HepG2 (cell line): ENCODE results near the gene NUDT3. TPM values are rescaled to one million over a fixed set of nuclear protein-coding genes. Genes with fewer than 3 reads are reported as not detected.

ENCODE experiments used
- ERF ChIP-seq: IDR thresholded peaks from 2 replicates; pipeline ENCODE4 v1.6.1; 2018; ENCODE audit warnings: missing biosample characterization, missing genetic modification reagents
- FOXO1 ChIP-seq: sonication (generic); formaldehyde crosslinking; IDR thresholded peaks from 2 replicates; pipeline ENCODE4 v1.4.0; 2020; ENCODE audit warnings: missing genetic modification reagents
- FOXO4 ChIP-seq: sonication (generic); formaldehyde crosslinking; conservative IDR thresholded peaks from 2 replicates; pipeline ENCODE4 v1.8.1; 2023; ENCODE audit warnings: missing genetic modification reagents
- HDAC1 ChIP-seq: sonication (generic); formaldehyde crosslinking; IDR thresholded peaks from 2 replicates; pipeline ENCODE4 v1.5.1; 2020; ENCODE audit warnings: mild to moderate bottlenecking, missing genetic modification reagents
- HNF1B ChIP-seq: sonication (generic); formaldehyde crosslinking; IDR thresholded peaks from 2 replicates; pipeline ENCODE4 v1.5.1; 2020; ENCODE audit warnings: mild to moderate bottlenecking, moderate library complexity, missing genetic modification reagents
- IRX3 ChIP-seq: sonication (generic); formaldehyde crosslinking; IDR thresholded peaks from 2 replicates; pipeline ENCODE4 v1.8.1; 2023; ENCODE audit warnings: mild to moderate bottlenecking, low read depth, missing genetic modification reagents, borderline replicate concordance
- KLF11 ChIP-seq: IDR thresholded peaks from 2 replicates; pipeline ENCODE4 v1.6.1; 2016; ENCODE audit warnings: missing compliant biosample characterization
- MIXL1 ChIP-seq: IDR thresholded peaks from 2 replicates; pipeline ENCODE4 v1.6.1; 2016
- NCOA2 ChIP-seq: sonication (generic); formaldehyde crosslinking; IDR thresholded peaks from 2 replicates; pipeline ENCODE4 v1.8.0; 2022; ENCODE audit warnings: inconsistent platforms
- PAXIP1 ChIP-seq: sonication (generic); formaldehyde crosslinking; conservative IDR thresholded peaks from 2 replicates; pipeline ENCODE4 v1.4.0; 2020; ENCODE audit warnings: mild to moderate bottlenecking, missing genetic modification reagents, moderate library complexity
- PPARG ChIP-seq: conservative IDR thresholded peaks from 2 replicates; pipeline ENCODE4 v1.6.1; 2016; ENCODE audit warnings: missing biosample characterization, missing genetic modification reagents
- SIX4 ChIP-seq: sonication (generic); formaldehyde crosslinking; IDR thresholded peaks from 2 replicates; pipeline ENCODE4 v1.4.0; 2020; ENCODE audit warnings: missing genetic modification reagents
- TBX3 ChIP-seq: fragments of 450-650 bp; IDR thresholded peaks from 2 replicates; pipeline ENCODE4 v1.6.1; 2017; ENCODE audit warnings: antibody characterized with exemption, mild to moderate bottlenecking, inconsistent platforms, borderline replicate concordance
- TSC22D2 ChIP-seq: sonication (generic); formaldehyde crosslinking; IDR thresholded peaks from 2 replicates; pipeline ENCODE4 v1.5.1; 2020; ENCODE audit warnings: missing genetic modification reagents, mild to moderate bottlenecking, borderline replicate concordance
- U2AF2 ChIP-seq: fragments of 200-400 bp; formaldehyde crosslinking; IDR thresholded peaks from 2 replicates; pipeline ENCODE4 v1.6.1; 2017; ENCODE audit warnings: low read depth, mild to moderate bottlenecking, low read length
- ZFX ChIP-seq: sonication (generic); formaldehyde crosslinking; IDR thresholded peaks from 2 replicates; pipeline ENCODE4 v1.4.0; 2020; ENCODE audit warnings: mild to moderate bottlenecking, low read depth, missing genetic modification reagents, moderate library complexity
- ZKSCAN5 ChIP-seq: sonication (generic); formaldehyde crosslinking; IDR thresholded peaks from 2 replicates; pipeline ENCODE4 v1.5.1; 2020; ENCODE audit warnings: mild to moderate bottlenecking, missing genetic modification reagents
- ZNF253 ChIP-seq: sonication (generic); formaldehyde crosslinking; IDR thresholded peaks from 2 replicates; pipeline ENCODE4 v1.8.0; 2022; ENCODE audit warnings: mild to moderate bottlenecking, missing genetic modification reagents, borderline replicate concordance
- ZNF337 ChIP-seq: sonication (generic); formaldehyde crosslinking; IDR thresholded peaks from 2 replicates; pipeline ENCODE4 v1.5.1; 2020; ENCODE audit warnings: missing genetic modification reagents, low read depth, mild to moderate bottlenecking, borderline replicate concordance
- ZNF563 ChIP-seq: sonication (generic); formaldehyde crosslinking; IDR thresholded peaks from 2 replicates; pipeline ENCODE4 v1.8.0; 2022; ENCODE audit warnings: mild to moderate bottlenecking, moderate library complexity, missing genetic modification reagents
- ZNF580 ChIP-seq: IDR thresholded peaks from 2 replicates; pipeline ENCODE4 v1.6.1; 2016; ENCODE audit warnings: low read depth, borderline replicate concordance
- ZNF598 ChIP-seq: sonication (generic); formaldehyde crosslinking; IDR thresholded peaks from 2 replicates; pipeline ENCODE4 v1.5.1; 2020; ENCODE audit warnings: mild to moderate bottlenecking, missing genetic modification reagents, borderline replicate concordance
- ZNF644 ChIP-seq: IDR thresholded peaks from 2 replicates; pipeline ENCODE4 v1.6.1; 2016; ENCODE audit warnings: low read depth
- ZNF713 ChIP-seq: sonication (generic); formaldehyde crosslinking; IDR thresholded peaks from 2 replicates; pipeline ENCODE4 v1.4.0; 2020; ENCODE audit warnings: mild to moderate bottlenecking, missing genetic modification reagents
- polyA plus RNA-seq, 8 experiments: library from polyadenylated mRNA; depleted of rRNA in 3 of 8; stranded (reverse) in 7 of 8; unstranded in 1 of 8; fragments of >200 nt; fragmentation: Illumina TruSeq in 4 of 8; extraction: Trizol in 4 of 8; gene quantifications; 2 replicates each; pipeline versions ENCODE4 v1.2.1 to v1.2.3, GENCODE V29; 2011 to 2016; ENCODE audit warnings: low read depth in 4 of 8, missing spikeins in 1 of 8, mixed read lengths in 1 of 8; ENCODE audit not compliant: insufficient read depth in 1 of 8
- total RNA-seq, 5 experiments: library from RNA; depleted of rRNA; stranded (reverse); fragments of >200 nt; fragmentation: Illumina TruSeq; extraction: Trizol; gene quantifications; 2 replicates each; pipeline ENCODE4 v1.2.3, GENCODE V29; 2016; ENCODE audit warnings: low read depth in 1 of 5

NUDT3 gene
- total and polyA plus RNA-seq, 2 of the 13 experiments (the other 11 are each of a cell fraction or from before 2014, with no cell fraction given): 20.2 to 20.6 TPM

- TF ChIP-seq NCOA2 (CRISPR knock-in tag) (peak; percentile 73), TBX3 (0 out of 2 replicates have a peak, but pooled peaks have one; percentile 31), SIX4 (CRISPR knock-in tag) (peak; percentile 64), MIXL1 (CRISPR knock-in tag) (0 out of 2 replicates have a peak, but pooled peaks have one; percentile 26), FOXO1 (peak; percentile 59), IRX3 (CRISPR knock-in tag) (no peak), HDAC1 (0 out of 2 replicates have a peak, but pooled peaks have one; percentile 37), ZNF580 (0 out of 2 replicates have a peak, but pooled peaks have one; percentile 59), ZNF337 (CRISPR knock-in tag) (no peak), ZNF598 (CRISPR knock-in tag) (0 out of 2 replicates have a peak, but pooled peaks have one; percentile 46), ZNF253 (0 out of 2 replicates have a peak, but pooled peaks have one; percentile 25), TSC22D2 (CRISPR knock-in tag) (peak; percentile 28; the same call in 1 of the 2 replicates), ZKSCAN5 (CRISPR knock-in tag) (no peak), ZNF563 (no peak), U2AF2 (no peak), ZNF713 (no peak), FOXO4 (CRISPR knock-in tag) (no peak), ZNF644 (peak; percentile 61), HNF1B (CRISPR knock-in tag) (peak; percentile 82), ZFX (CRISPR knock-in tag) (peak; percentile 15; the same call in 1 of the 2 replicates), PAXIP1 (CRISPR knock-in tag) (peak; percentile 79), PPARG (CRISPR knock-in tag) (peak; percentile 99), ERF (CRISPR knock-in tag) (peak; percentile 46; the same call in 1 of the 2 replicates), KLF11 (CRISPR knock-in tag) (no peak)
Observed at GRCh38 chr6:34276881-34277762, 115.3 kb downstream of the NUDT3 start (continued).
